H1 (cell line): ENCODE data around the gene ITGA11. TPM values are rescaled to one million over a fixed set of nuclear protein-coding genes. Genes with fewer than 3 reads are reported as not detected.

Source experiments
- CBX8 ChIP-seq: fragments of 300-800, 300-1000 bp; sonication (generic); IDR thresholded peaks from 2 replicates; pipeline ENCODE4 v1.7.1; 2016; ENCODE audit warnings: low read depth, low read length, borderline replicate concordance
- EGR1 ChIP-seq: IDR thresholded peaks from 2 replicates; pipeline ENCODE4 v1.6.1; 2011; ENCODE audit warnings: low read depth, low read length, borderline replicate concordance
- EP300 ChIP-seq, 2 experiments: IDR thresholded peaks; 1 replicate in 1 of 2; 2 replicates in 1 of 2; pipeline ENCODE4 v1.6.1; 2011 to 2012; ENCODE audit warnings: low read depth in 2 of 2, low read length in 2 of 2, mild to moderate bottlenecking in 2 of 2, borderline replicate concordance in 1 of 2, inconsistent platforms in 1 of 2, moderate library complexity in 1 of 2
- HDAC2 ChIP-seq, 2 experiments: fragments of 300-600 bp in 1 of 2; sonication (generic) in 1 of 2; IDR thresholded peaks; 2 replicates each; pipeline ENCODE4 v1.6.1; 2011 to 2012; ENCODE audit warnings: low read depth in 2 of 2, low read length in 2 of 2, mild to moderate bottlenecking in 2 of 2, moderate library complexity in 2 of 2, borderline replicate concordance in 1 of 2, inconsistent platforms in 1 of 2
- JUND ChIP-seq: IDR thresholded peaks from 2 replicates; pipeline ENCODE4 v1.6.1; 2011; ENCODE audit warnings: mild to moderate bottlenecking, improper control_type of control experiment, low read length
- RFX5 ChIP-seq: IDR thresholded peaks from 2 replicates; pipeline ENCODE4 v1.6.1; 2011; ENCODE audit warnings: low read depth, low read length, improper control_type of control experiment, borderline replicate concordance
- SP2 ChIP-seq: IDR thresholded peaks from 2 replicates; pipeline ENCODE4 v1.6.1; 2012; ENCODE audit warnings: mild to moderate bottlenecking, low read length, inconsistent platforms
- SP4 ChIP-seq: IDR thresholded peaks from 2 replicates; pipeline ENCODE4 v1.6.1; 2012; ENCODE audit warnings: low read length, inconsistent platforms
- TCF12 ChIP-seq: IDR thresholded peaks from 2 replicates; pipeline ENCODE4 v1.6.1; 2011; ENCODE audit warnings: low read depth, mild to moderate bottlenecking, low read length
- TEAD4 ChIP-seq: IDR thresholded peaks from 2 replicates; pipeline ENCODE4 v1.6.1; 2012; ENCODE audit warnings: low read depth, low read length, inconsistent platforms, mixed read lengths
- polyA plus RNA-seq, 7 experiments: library from polyadenylated mRNA; depleted of rRNA in 3 of 7; stranded (reverse) in 5 of 7; unstranded in 2 of 7; fragments of >200 nt in 5 of 7; fragments of 200-250 nt in 2 of 7; gene quantifications; 1 replicate in 5 of 7; 2 replicates in 1 of 7; 4 replicates in 1 of 7; pipeline versions ENCODE4 v1.2.1 to v1.2.3, GENCODE V29; 2011 to 2013; ENCODE audit warnings: missing spikeins in 2 of 7, mixed read lengths in 2 of 7
- total RNA-seq: library from RNA; stranded (reverse); fragmentation: NEBNext Ultra II Directional; extraction: Animal tissue kit (Norgen Biotek cat#: 25700); gene quantifications from 2 replicates; pipeline ENCODE4 v1.2.1, GENCODE V29; 2021
- TF ChIP-seq, protein P1 (sequence below): fragments of 300-600 bp; sonication (generic); IDR thresholded peaks from 2 replicates; pipeline ENCODE4 v1.7.1; 2012; ENCODE audit warnings: low read length, moderate library complexity, mild to moderate bottlenecking, inconsistent platforms; ENCODE audit not compliant: insufficient replicate concordance

ITGA11 gene
- total and polyA plus RNA-seq, 2 of the 8 experiments (the other 6 are each of a cell fraction or from before 2014, with no cell fraction given): 0.05 to 0.06 TPM

DNA sequence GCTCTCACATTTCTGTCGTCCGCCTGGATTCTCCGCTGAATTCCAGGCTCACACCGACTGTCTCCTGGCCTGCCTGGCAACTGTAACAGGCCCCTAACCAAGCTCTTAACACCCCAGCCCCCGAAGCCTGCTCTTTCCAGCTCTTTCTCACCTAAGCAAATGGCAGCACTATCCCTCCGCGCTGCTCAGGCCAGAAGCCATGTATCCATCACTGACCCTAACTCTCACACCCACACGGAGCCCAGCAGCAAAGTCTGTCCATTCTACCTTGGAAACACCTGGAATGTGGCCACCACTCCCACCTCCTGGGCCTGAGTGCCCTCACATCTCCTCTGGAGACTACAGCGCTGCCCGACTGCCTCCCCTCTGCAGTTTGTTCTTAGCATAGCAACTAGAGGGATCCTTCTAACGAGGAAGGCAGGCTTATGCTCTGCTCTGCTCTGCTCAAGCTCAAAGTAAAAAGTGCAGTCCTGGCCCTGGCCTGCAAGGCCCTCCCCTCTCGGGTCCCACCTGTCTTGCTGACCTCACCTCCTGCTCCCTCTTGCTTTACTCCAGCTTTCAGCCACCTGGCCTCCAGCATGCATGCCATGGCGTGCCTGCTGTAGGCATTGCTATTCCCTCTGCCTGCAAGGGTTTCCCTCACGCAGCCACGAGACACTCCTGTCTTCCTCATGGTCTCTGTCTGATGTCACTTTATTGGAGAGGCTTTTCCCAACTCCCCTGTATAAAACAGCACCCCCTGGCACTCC is 127.2 kb downstream of the ITGA11 start (continued):
- TF ChIP-seq, protein P1, sequence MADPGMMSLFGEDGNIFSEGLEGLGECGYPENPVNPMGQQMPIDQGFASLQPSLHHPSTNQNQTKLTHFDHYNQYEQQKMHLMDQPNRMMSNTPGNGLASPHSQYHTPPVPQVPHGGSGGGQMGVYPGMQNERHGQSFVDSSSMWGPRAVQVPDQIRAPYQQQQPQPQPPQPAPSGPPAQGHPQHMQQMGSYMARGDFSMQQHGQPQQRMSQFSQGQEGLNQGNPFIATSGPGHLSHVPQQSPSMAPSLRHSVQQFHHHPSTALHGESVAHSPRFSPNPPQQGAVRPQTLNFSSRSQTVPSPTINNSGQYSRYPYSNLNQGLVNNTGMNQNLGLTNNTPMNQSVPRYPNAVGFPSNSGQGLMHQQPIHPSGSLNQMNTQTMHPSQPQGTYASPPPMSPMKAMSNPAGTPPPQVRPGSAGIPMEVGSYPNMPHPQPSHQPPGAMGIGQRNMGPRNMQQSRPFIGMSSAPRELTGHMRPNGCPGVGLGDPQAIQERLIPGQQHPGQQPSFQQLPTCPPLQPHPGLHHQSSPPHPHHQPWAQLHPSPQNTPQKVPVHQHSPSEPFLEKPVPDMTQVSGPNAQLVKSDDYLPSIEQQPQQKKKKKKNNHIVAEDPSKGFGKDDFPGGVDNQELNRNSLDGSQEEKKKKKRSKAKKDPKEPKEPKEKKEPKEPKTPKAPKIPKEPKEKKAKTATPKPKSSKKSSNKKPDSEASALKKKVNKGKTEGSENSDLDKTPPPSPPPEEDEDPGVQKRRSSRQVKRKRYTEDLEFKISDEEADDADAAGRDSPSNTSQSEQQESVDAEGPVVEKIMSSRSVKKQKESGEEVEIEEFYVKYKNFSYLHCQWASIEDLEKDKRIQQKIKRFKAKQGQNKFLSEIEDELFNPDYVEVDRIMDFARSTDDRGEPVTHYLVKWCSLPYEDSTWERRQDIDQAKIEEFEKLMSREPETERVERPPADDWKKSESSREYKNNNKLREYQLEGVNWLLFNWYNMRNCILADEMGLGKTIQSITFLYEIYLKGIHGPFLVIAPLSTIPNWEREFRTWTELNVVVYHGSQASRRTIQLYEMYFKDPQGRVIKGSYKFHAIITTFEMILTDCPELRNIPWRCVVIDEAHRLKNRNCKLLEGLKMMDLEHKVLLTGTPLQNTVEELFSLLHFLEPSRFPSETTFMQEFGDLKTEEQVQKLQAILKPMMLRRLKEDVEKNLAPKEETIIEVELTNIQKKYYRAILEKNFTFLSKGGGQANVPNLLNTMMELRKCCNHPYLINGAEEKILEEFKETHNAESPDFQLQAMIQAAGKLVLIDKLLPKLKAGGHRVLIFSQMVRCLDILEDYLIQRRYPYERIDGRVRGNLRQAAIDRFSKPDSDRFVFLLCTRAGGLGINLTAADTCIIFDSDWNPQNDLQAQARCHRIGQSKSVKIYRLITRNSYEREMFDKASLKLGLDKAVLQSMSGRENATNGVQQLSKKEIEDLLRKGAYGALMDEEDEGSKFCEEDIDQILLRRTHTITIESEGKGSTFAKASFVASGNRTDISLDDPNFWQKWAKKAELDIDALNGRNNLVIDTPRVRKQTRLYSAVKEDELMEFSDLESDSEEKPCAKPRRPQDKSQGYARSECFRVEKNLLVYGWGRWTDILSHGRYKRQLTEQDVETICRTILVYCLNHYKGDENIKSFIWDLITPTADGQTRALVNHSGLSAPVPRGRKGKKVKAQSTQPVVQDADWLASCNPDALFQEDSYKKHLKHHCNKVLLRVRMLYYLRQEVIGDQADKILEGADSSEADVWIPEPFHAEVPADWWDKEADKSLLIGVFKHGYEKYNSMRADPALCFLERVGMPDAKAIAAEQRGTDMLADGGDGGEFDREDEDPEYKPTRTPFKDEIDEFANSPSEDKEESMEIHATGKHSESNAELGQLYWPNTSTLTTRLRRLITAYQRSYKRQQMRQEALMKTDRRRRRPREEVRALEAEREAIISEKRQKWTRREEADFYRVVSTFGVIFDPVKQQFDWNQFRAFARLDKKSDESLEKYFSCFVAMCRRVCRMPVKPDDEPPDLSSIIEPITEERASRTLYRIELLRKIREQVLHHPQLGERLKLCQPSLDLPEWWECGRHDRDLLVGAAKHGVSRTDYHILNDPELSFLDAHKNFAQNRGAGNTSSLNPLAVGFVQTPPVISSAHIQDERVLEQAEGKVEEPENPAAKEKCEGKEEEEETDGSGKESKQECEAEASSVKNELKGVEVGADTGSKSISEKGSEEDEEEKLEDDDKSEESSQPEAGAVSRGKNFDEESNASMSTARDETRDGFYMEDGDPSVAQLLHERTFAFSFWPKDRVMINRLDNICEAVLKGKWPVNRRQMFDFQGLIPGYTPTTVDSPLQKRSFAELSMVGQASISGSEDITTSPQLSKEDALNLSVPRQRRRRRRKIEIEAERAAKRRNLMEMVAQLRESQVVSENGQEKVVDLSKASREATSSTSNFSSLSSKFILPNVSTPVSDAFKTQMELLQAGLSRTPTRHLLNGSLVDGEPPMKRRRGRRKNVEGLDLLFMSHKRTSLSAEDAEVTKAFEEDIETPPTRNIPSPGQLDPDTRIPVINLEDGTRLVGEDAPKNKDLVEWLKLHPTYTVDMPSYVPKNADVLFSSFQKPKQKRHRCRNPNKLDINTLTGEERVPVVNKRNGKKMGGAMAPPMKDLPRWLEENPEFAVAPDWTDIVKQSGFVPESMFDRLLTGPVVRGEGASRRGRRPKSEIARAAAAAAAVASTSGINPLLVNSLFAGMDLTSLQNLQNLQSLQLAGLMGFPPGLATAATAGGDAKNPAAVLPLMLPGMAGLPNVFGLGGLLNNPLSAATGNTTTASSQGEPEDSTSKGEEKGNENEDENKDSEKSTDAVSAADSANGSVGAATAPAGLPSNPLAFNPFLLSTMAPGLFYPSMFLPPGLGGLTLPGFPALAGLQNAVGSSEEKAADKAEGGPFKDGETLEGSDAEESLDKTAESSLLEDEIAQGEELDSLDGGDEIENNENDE: no peak
- TF ChIP-seq CBX8 (no peak), SP2 (no peak), EGR1 (no peak), JUND (no peak), TCF12 (no peak), RFX5 (no peak), TEAD4 (peak; percentile 77), SP4 (no peak), HDAC2 (IDR thresholded peaks at IDR 0.05; ENCODE audit: borderline replicate concordance in 1 of 2, low read depth in 2 of 2, low read length in 2 of 2) (no peak), EP300 (IDR thresholded peaks at IDR 0.05; ENCODE audit: borderline replicate concordance in 1 of 2, low read depth in 2 of 2, low read length in 2 of 2) (no peak)
